NCI-H345 treated with DMSO at 0.1 percent for 48 hours (cell line): ENCODE measurements around the gene SLC4A5.
A peak's percentile ranks its signal among the peaks of the same experiment; 100 is the strongest.
"Not testable (repeated sequence)": the region's sequence is repeated elsewhere in the genome, so short reads cannot be mapped to it uniquely, and the experiment has no call there.

ENCODE experiments used
- DNase-seq: peaks from one replicate; lab custom pipeline; 2025; ENCODE audit not compliant: unreplicated experiment; lab: John Stamatoyannopoulos, UW

SLC4A5 gene

DNA sequence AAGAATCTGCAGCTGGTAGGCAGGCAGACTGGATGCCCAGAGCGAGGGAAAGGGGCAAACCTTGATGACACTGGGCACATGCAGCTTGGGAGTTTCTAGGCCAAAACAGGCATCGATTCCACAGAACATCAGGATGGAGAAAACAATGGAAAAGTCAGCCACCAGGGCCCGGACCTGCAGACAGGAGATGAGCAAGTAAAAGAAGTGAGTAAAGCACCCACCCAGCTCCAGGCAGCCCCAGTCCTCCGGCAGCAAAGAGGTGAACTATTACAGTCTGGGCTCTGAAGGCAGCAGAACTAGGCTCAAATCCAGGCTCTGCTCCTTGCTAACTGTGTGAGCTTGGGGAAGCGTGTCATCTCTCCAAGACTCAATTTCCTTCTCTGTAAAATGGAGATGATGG is 108.2 kb downstream of the SLC4A5 start:
- DNase-seq, result no peak

DNA sequence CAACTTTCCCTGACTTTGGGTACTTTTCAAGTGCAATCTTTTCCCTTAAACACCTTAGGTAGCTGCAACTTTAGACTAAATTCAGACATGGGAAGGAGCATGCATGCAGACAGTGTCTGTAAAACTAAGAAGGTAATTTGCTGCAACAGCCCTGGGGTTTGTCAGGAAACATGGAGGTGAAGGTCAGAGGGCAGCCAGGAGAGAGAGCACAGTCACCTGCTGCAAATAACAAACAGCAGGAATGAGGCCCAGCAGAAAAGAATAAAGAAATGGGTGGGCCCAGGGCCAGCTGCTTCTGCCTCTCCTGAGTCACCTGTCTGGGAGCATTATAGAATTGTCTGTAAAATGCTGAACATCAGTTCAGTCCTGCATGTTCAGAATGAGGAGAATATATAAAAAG is 109.6 kb downstream of the SLC4A5 start:
- peak; percentile 22 for DNase-seq

DNA sequence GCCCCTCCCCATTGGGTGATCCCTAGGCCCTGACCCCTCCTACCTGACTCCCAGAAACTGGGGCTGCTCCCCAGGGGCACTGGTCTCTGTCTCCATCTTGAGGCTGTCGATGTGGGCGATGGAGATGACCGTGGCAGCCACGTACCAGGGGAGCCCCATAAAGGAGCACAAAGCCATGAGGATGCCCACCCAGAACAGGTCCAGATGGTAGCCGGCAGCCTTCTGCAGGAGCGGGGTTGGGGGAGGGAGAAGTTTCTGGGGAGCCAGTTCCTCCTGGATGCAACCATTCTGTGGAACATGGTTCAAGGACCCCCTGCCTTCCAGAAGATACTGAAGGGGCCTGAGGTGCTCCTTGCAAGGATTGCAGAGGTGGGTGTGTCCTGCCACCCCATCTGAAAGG is 110.8 kb downstream of the SLC4A5 start:
- no peak for DNase-seq

DNA sequence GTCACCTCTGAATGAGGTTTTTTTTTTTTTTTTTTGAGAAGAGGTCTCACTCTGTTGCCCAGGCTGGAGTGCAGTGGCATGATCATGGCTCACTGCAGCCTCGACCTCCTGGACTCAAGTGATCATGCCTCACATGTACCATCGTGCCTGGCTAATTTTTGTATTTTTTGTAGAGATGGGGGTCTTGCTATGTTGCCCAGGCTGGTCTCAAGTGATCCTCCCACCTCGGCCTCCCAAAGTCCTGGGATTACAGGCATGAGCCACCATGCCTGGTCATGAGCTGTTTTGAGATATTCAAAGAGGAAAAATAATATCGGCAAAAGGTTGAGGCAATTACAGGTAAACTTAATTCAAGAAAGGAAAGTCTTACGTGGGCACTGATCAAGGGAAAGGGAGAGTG is 113.4 kb downstream of the SLC4A5 start:
- not testable (repeated sequence) for DNase-seq

DNA sequence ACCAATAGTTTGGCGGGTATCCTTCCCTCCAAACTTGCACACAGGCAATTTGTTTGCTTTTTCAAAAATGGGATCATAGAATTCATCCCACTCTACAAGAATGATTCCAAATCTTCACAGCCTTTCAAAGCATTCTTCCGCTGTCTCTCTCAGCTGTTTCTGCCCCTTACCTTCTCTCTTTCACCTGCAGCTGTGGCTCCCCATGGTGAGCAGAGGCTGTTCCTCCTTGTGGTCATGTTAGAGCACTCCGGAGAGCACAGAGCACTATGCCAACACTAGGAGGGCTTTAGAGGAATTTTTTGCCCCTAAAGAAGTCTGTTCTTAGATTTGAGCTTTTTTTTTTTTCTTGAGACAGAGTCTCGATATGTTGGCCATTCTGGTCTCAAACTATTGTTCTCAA is 114.4 kb downstream of the SLC4A5 start:
- no peak for DNase-seq

DNA sequence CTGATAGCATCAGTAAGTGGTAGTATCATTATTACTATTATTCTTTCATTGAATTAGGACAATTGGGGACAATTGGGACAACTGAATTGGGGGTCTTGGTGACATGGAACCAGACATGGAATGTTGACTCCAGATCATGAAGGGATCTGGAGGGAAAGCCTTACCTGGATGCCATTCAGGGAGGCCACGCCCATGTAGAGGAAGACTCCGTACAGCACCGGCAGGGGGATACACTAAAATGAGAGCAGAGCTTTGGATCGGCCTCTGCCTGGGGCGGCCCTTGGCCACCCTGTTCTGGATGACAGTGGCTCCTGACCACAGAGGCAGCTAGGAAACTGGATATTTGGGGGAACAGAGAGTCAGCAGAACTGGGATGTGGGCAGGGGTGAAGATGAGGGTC is 115.6 kb downstream of the SLC4A5 start:
- no peak for DNase-seq

DNA sequence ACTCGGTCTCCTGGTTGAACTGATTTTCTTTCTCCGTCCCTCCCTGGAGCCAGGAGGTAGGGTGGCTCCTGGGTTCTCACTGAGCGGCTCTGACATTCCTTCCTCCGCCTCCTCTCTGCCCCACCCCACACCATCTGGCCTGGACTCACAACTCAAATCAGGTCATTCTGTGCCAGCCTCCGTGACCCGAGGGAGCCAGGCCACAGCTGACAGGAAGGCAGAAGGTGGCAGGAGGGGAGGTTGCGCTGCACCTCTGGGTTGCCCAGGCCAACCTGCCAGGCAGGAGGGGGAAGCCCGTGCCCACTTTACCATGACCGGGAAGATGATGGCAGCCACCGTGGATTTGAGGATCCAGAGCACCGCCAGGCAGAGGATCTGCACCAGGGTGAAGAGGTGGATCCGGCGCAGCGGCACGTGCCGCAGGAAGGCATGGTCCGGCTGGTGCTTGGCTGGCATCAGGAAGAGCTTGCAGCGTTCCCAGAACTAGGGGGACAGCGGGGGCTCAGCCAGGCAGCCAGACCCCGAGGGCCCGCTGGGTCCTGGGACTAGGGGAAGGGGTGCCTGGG is 116.5 kb downstream of the SLC4A5 start:
- DNase-seq, result no peak

DNA sequence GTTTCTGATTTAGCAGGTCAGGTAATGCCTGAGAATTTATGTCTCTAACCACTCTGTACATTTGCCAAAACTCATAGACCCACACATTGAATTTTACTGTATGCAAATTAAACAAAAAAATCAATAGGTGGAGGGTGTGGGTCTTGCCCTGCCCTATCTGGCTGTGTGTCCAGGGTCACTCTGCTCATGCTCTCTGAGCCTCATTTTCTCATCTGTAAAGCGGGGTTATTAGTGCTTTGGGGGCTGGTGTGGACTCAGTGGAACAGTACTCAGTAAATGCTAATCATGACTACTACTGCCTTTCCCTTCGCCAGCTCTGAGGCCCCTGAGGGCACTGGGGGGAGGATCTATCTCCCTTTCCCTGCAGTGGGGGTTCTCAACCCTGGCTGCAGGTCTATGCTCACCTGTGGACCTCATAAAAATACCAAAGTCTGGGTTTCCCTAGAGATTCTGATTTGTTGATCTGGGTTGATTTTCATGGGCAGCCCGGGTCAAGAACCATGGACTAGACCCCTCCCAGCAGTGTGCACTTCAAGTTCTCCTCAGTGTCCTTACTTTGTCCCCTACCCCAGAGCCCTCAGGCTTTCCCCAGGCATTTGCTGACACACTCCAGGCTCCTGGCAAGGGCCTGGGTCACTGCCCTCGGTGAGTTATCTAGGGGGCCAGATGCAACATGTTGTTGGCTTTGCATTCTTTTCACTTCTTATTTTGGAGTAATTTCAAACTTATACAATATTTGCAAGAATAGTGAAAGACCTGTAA is 117.3 kb downstream of the SLC4A5 start:
- no peak for DNase-seq

DNA sequence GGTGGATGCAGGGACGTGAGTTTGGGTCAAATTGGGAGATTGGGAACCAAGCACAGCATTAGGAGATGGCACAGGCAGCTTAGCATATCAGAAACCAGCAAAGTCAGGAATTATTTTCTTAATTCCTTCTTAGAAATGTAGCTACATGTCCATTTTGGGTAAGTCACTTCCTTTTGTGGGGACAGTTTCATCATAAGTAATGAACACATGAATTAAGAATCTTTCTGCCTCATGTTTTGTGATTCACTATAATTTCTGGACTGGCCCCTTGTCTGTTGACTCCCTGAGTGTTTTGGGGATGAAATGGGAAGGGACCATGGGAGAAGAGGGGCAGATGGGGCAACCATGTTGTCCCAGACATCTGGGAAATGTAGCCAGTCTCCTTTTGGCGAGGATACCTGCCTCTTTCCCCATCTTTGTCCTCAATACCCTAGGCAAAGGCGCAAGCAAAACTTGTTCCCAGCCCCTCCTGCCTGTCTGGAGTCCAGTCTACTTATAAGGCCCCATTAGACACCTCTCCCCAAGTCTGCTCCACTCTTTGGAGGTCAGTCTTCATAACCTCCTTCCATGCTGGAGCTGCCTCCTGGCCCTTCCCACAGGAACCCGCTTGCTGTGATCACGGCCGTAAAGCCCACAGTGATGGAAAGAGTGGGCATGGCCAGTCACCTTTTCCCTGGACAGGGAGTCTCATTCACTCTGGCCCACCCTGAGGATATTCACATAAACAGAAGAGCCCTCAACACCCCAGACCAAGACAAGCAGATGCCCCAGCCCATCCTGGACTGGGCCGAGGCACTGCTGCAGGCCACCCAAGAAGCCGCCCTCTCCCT is 119.1 kb downstream of the SLC4A5 start:
- DNase-seq, result no peak

DNA sequence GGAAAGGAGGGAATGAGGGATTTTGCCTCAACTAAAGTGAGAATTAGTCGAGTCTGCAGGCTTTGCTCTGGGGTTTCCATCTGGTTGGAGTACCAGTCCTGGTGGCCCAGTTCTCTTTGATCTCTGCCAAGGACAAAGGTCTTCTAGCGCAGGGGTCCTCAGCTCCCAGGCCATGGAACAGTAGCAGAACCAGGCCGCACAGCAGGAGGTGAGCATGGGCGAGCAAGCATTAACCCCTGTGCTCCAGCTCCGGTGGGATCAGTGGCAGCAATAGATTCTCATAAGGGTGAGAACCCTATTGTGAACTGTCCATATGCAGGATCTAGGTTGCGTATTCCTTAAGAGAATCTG is 120.9 kb downstream of the SLC4A5 start:
- no peak for DNase-seq

DNA sequence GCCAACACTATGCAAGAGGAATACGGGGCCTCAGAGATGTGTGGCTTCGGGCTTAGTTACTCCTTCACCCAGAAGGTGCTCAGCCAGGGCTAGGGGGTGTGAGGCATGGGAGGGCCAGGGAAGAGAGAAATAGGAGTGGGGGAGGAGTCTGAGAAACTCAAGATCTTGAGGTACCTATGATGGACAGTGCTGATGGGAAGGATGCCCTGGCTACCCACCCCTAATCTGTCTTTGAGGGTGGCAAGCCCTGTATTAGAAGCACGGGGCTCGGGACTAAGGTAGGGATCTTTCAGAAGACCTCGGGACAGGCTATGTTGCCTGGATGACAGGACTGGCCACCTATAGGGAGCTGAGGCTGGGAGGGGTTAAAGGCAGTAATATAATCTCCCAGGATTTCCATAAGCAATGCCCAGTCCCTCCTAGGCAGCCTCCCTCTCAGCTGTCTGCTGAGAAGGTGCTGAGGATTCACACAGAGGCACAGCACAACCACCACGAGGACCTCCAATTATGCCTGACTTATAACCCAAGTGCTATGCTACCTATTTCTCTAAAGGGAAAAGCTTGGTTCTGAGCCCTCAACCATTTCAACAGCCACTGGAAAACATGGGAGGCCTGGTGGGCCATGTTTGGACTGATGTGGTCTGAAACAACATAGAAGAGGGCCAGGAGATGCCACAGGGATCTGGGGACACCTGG is 121.5 kb downstream of the SLC4A5 start:
- no peak for DNase-seq

DNA sequence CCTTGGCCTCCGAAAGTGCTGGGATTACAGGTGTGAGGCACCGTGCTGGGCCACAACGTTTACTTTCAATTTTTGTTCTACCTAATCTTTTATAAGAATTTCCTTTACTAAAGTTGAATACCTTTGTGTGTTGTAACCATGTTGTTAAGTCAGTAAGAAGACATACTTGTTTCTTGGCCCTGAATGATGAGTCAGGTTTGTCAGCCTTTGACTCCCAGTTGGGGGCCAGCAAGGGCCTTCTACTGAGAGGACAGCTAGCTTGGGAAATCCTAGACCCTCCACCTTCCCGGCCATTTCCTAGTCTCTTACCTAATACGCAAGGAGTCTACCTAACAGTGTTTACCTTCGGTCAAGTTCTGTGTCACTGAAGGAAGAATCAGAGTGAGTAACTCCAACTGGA is 122.1 kb downstream of the SLC4A5 start:
- no peak for DNase-seq

DNA sequence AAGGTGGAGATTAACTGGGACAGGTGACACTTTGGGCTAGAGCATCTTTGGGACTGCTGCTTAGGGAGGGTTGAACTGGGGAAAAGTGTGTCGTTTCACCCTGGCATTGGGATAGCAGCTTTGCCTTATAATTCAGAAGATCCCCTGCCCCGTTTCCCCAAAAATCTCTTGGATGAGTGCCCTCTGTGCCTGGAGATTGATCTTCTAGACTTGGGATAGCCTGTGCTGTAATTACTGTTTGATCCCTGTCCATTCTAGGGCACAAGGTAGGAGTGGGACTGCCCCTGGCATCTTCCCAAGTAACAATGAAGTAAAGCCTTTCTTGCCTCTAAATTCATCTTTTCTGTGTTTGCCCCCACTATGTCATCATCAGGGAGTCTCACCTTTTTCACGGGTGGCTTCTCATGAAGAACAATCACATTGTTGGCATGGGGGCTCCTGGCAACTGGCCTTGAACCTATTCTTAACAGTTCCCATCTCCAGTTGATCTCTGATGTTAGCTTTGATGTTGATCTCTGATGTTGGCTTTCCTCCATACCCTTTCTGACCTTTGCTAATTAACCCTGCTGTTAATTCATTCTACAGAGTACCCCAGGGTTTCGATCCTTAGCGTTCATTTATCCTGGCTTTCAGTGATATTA is 123.2 kb downstream of the SLC4A5 start:
- DNase-seq, result no peak

DNA sequence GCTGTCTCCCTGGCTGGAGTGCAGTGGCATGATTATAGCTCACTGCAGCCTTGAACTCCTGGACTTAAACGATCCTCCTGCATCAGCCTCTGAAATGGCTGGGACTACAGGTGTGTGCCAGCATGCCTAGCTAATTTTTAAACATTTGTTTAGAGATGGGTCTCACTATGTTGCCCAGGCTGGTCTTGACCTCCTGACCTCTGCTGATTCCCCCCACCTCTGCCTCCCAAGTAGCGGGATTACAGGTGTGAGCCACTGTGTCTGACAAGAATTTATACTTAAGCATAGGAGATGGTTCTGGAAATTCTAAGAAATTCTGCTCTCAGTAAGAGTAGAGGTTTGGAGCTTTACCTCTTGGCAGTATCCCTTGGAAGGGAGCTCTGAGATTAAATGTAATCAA is 126.6 kb downstream of the SLC4A5 start:
- DNase-seq, result no peak

DNA sequence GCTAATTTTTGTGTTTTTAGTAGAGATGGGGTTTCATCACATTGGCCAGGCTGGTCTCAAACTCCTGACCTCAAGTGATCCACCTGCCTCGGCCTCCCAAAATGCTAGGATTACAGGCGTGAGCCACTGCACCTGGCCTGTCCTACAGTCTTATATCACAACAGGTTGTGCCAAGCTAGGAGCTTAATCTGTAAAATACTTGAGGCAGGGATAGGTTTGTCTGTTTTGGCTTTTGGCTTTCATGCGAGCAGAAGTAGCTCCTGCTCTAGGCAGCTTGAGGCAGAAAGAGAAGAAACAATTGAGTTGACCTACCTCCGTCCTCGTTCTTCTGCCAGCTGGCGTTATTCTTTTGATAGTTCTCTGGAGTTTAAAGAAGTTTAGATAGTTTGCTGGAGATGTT is 127.4 kb downstream of the SLC4A5 start:
- DNase-seq, result not testable (repeated sequence)

DNA sequence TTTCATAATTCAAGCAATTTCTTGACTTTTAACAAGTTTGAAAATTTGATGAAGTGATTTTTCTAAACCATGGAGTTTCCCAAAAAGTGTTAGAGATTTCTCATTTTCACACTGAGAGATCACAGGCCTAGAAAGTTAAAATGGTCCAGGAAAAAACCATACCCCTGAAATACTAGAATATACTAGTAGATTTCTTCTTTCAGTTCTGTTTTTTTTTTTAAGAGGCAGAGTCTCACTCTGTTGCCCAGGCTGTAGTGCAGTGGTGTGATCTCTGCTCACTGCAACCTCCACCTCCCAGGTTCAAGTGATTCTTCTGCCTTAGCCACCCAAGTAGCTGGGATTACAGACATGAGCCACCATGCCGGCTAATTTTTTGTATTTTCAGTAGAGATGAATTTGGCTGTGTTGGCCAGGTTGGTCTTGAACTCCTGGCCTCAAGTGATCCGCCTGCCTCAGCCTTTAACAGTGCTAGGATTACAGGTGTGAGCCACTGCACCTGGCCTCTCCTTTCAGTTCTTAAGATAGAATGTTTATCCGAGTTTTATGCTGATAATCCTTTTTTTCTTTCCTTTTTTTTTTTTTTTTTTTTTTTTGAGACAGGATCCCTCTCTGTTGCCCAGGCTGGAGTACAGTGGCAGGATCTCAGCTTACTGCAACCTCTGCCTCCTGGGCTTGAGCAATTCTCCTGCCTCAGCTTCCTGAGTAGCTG is 130.4 kb downstream of the SLC4A5 start:
- no peak for DNase-seq

DNA sequence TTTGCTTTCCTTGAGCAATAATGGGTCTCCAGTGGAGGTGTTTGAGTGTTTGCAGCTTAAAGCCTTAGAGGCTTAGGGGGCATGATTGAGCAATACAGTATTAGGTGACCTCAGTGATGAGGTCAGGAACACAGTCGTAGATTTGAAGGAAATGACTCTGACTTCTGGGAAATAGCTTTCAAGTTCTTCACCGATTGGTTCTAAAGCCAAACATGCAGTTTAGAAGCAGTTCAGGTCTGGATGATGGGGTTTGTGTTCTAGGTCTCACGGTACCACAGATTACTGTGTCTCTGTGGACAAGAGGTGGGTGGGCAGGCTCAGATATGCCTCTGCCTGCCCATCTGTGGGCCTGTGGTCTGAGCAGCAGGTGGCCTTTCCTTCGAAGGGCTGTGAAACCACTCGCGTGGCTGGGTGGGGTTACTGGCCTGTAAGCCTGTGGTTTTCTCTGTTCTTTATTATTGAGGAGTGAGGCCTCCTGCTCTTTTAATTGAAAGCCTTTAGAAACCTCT is 137.0 kb downstream of the SLC4A5 start:
- DNase-seq, result no peak

DNA sequence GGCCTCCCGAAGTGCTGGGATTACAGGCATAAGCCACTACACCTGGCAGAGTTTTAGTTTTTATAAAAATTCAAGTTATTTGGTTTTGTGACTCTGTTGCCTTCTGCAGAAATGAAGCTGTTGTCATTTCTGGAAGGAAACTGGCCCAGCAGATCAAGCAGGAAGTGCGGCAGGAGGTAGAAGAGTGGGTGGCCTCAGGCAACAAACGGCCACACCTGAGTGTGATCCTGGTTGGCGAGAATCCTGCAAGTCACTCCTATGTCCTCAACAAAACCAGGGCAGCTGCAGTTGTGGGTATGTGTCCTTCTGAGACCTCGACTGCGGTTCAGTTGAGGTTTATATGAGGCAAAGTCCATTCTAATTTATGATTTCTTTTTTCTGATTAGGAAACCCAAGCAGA is 137.6 kb downstream of the SLC4A5 start:
- no peak for DNase-seq

DNA sequence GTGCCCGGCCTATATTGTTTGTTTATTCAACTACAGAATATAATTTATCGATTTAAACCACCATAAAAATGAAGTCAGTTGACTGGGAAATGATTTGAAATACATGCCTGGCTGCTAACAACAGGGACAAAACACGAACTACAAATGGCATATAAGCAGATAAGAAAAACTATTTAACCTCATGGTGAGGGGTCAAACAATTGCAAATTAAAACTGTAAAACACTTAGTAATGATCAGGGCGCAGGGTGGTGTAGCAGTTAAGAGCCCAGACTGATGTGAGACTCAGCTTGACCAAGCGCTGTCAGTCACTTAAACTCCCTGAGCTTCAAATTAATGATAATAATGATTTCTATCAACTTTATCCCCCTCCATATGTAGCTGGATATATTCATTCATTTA is 138.1 kb downstream of the SLC4A5 start:
- no peak for DNase-seq

DNA sequence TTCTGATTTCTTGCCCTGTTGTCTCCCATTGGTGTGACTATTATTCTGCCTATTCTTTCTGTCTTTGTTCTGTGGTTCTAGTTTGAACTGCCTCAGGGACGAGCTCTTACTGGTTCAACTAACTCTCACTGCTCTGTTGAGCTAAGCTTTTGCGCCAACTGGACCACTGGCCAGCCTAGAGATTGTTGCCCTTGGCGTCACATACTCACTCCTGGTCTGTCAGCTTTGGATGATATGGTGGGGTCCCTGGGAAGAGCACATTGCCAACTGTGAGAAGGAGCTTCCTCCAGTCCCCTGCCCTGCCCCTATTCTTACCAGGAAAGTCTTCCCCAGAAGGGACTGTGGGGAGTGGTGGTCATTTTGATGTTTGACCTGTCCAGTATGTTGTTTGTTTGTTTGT is 138.8 kb downstream of the SLC4A5 start:
- no peak for DNase-seq
